Trophoblast cell (in vitro differentiated cells and primary cell): Measurements from ENCODE around the gene CHIC2.

ENCODE experiments used
- DNase-seq, 2 donors: peaks; one replicate each; pipeline ENCODE4 v3.0.0-alpha.2; 2016
- H2AFZ ChIP-seq: 2 replicates; pipeline ENCODE4 v1.6.1; 2013; ENCODE audit warnings: low read length, moderate library complexity, mild to moderate bottlenecking; ENCODE audit not compliant: insufficient read depth, poor library complexity
- H2AK5ac ChIP-seq: 2 replicates; pipeline ENCODE4 v1.6.1; 2013; ENCODE audit warnings: mild to moderate bottlenecking, low read length
- H2BK120ac ChIP-seq: 2 replicates; pipeline ENCODE4 v1.6.1; 2013; ENCODE audit warnings: low read length, mild to moderate bottlenecking, moderate library complexity; ENCODE audit not compliant: insufficient read depth, poor library complexity
- H2BK12ac ChIP-seq: 2 replicates; pipeline ENCODE4 v1.6.1; 2013; ENCODE audit warnings: mild to moderate bottlenecking, low read length, moderate library complexity
- H2BK5ac ChIP-seq: 2 replicates; pipeline ENCODE4 v1.6.1; 2013; ENCODE audit warnings: low read length, low read depth, moderate library complexity, mild to moderate bottlenecking; ENCODE audit not compliant: poor library complexity
- H3K14ac ChIP-seq: 2 replicates; pipeline ENCODE4 v1.6.1; 2013; ENCODE audit warnings: mild to moderate bottlenecking, low read length
- H3K18ac ChIP-seq: 2 replicates; pipeline ENCODE4 v1.6.1; 2013; ENCODE audit warnings: mild to moderate bottlenecking, low read length
- H3K23ac ChIP-seq: 2 replicates; pipeline ENCODE4 v1.6.1; 2013; ENCODE audit warnings: low read length
- H3K27ac ChIP-seq: 2 replicates; pipeline ENCODE4 v1.5.1; 2013; ENCODE audit warnings: low read depth, mild to moderate bottlenecking, inconsistent platforms, low read length, moderate library complexity
- H3K27me3 ChIP-seq: 2 replicates; pipeline ENCODE4 v1.6.1; 2013; ENCODE audit warnings: inconsistent platforms, mild to moderate bottlenecking, low read length, moderate library complexity; ENCODE audit not compliant: insufficient read depth
- H3K36me3 ChIP-seq, 2 experiments: 1 replicate in 1 of 2; 2 replicates in 1 of 2; pipeline ENCODE4 v1.6.1; 2013; ENCODE audit warnings: low read length in 2 of 2, mild to moderate bottlenecking in 2 of 2, moderate library complexity in 1 of 2; ENCODE audit not compliant: insufficient read depth in 2 of 2, control insufficient read depth in 1 of 2
- H3K4ac ChIP-seq: 2 replicates; pipeline ENCODE4 v1.6.1; 2013; ENCODE audit warnings: low read depth, mild to moderate bottlenecking, low read length, moderate library complexity
- H3K4me1 ChIP-seq, 2 experiments: 1 replicate in 1 of 2; 2 replicates in 1 of 2; pipeline ENCODE4 v1.6.1; 2013; ENCODE audit warnings: low read length in 2 of 2, mild to moderate bottlenecking in 2 of 2, moderate library complexity in 1 of 2; ENCODE audit not compliant: insufficient read depth in 2 of 2, control insufficient read depth in 1 of 2
- H3K4me2 ChIP-seq: 2 replicates; pipeline ENCODE4 v1.6.1; 2013; ENCODE audit warnings: inconsistent platforms, mild to moderate bottlenecking, low read length, moderate library complexity
- H3K4me3 ChIP-seq: 2 replicates; pipeline ENCODE4 v1.5.1; 2013; ENCODE audit warnings: mild to moderate bottlenecking, low read depth, low read length, inconsistent platforms
- H3K79me1 ChIP-seq: one replicate; pipeline ENCODE4 v1.6.1; 2013; ENCODE audit warnings: low read length
- H3K79me2 ChIP-seq: 2 replicates; pipeline ENCODE4 v1.6.1; 2013; ENCODE audit warnings: low read length, mild to moderate bottlenecking; ENCODE audit not compliant: control insufficient read depth, insufficient read depth, poor library complexity
- H3K9ac ChIP-seq: 2 replicates; pipeline ENCODE4 v1.6.1; 2013; ENCODE audit warnings: mild to moderate bottlenecking, low read length
- H3K9me3 ChIP-seq: 2 replicates; pipeline ENCODE4 v1.6.1; 2013; ENCODE audit warnings: low read depth, mild to moderate bottlenecking, control low read depth, inconsistent platforms, low read length; ENCODE audit not compliant: insufficient read depth
- H4K12ac ChIP-seq: 2 replicates; pipeline ENCODE4 v1.6.1; 2013; ENCODE audit warnings: low read depth, mild to moderate bottlenecking, low read length, moderate library complexity
- H4K8ac ChIP-seq: 2 replicates; pipeline ENCODE4 v1.6.1; 2013; ENCODE audit warnings: low read depth, mild to moderate bottlenecking, low read length, moderate library complexity
- H4K91ac ChIP-seq: one replicate; pipeline ENCODE4 v1.6.1; 2013; ENCODE audit warnings: low read depth, mild to moderate bottlenecking, low read length, moderate library complexity
- WGBS: extraction: QIAGEN DNeasy Blood & Tissue Kit; methylation state at CpG from one replicate; pipeline ENCODE4 v1.1.7; 2013; ENCODE audit warnings: missing lambda C conversion rate; ENCODE audit not compliant: insufficient read length, insufficient coverage; ENCODE audit errors: extremely low coverage; 5-methylcytosine and 5-hydroxymethylcytosine counted together

CHIC2 gene

DNA sequence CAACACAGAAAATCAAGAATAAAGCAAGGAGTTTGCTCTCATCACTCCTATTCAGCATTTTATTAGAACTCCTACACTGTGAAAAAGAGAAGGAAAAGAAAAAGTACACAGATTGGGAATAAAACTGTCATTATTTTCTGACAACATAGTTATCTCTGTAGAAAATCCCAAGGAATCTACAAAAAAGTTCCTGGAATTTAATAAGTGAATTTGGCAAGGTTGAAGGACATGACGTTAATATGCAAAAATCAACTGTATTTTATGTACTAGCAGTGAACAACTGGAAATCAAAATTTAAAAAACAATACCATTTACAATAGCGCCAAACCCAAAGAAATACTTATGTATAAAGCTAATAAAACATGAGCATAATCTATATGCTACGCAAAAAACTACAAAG lies 26.3 kb downstream of the CHIC2 start:
- no peak overlapping the region for H2BK5ac ChIP-seq
- H3K4me1 ChIP-seq = no peaks in the 10 kb centered on the region
- DNase-seq = no peak
- H3K4me2 ChIP-seq = no peak overlapping the region
- no peak overlapping the region for H2BK120ac ChIP-seq
- H4K8ac ChIP-seq = no peak overlapping the region
- no CpG with 5 or more reads among the region's 3 CpGs for WGBS
- H3K4ac ChIP-seq = no peak overlapping the region
- H3K4me3 ChIP-seq = no peak overlapping the region
- no peak overlapping the region for H3K9ac ChIP-seq
- H3K36me3 ChIP-seq = peaks cover 5 to 11% of the 10 kb centered on the region in 2 experiments
- no peaks in the 10 kb centered on the region for H3K79me1 ChIP-seq
- no peak overlapping the region for H3K27ac ChIP-seq
- no peaks in the 10 kb centered on the region for H3K79me2 ChIP-seq
- H4K12ac ChIP-seq = no peak overlapping the region
- no peak overlapping the region for H2AFZ ChIP-seq
- no peak overlapping the region for H2AK5ac ChIP-seq
- no peak overlapping the region for H3K14ac ChIP-seq
- no peaks in the 10 kb centered on the region for H3K9me3 ChIP-seq
- H3K23ac ChIP-seq = no peak overlapping the region
- H2BK12ac ChIP-seq = no peak overlapping the region
- H4K91ac ChIP-seq = no peak overlapping the region
- no peaks in the 10 kb centered on the region for H3K27me3 ChIP-seq
- H3K18ac ChIP-seq = no peak overlapping the region

- no peak overlapping the region for H3K4me2 ChIP-seq
- no peak overlapping the region for H4K12ac ChIP-seq
- no peak overlapping the region for H2AFZ ChIP-seq
- no peaks in the 10 kb centered on the region for H3K79me2 ChIP-seq
- no peaks in the 10 kb centered on the region for H3K79me1 ChIP-seq
- WGBS = no CpG with 5 or more reads among the region's 4 CpGs
- no peak overlapping the region for H4K8ac ChIP-seq
- H4K91ac ChIP-seq = no peak overlapping the region
- no peak for DNase-seq
- no peak overlapping the region for H3K4me3 ChIP-seq
- no peaks in the 10 kb centered on the region for H3K9me3 ChIP-seq
- peaks cover 5 to 9% of the 10 kb centered on the region in 2 experiments for H3K36me3 ChIP-seq
- no peak overlapping the region for H3K27ac ChIP-seq
- no peak overlapping the region for H2AK5ac ChIP-seq
- no peak overlapping the region for H2BK120ac ChIP-seq
- no peak overlapping the region for H2BK12ac ChIP-seq
- no peak overlapping the region for H3K4ac ChIP-seq
- no peak overlapping the region for H3K18ac ChIP-seq
- H3K23ac ChIP-seq = no peak overlapping the region
- no peak overlapping the region for H2BK5ac ChIP-seq
- no peaks in the 10 kb centered on the region for H3K4me1 ChIP-seq
- H3K14ac ChIP-seq = no peak overlapping the region
- H3K27me3 ChIP-seq = no peaks in the 10 kb centered on the region
- no peak overlapping the region for H3K9ac ChIP-seq
Measured at GRCh38 chr4:54036184-54036583, 28.2 kb downstream of the CHIC2 start.

GRCh38 chr4:54032558-54033135 lies 31.8 kb downstream of the CHIC2 start:
- no peak for DNase-seq
- Histone ChIP-seq H3K14ac (no peak overlapping the region), H2BK12ac (no peak overlapping the region), H4K91ac (no peak overlapping the region), H3K79me2 (no peaks in the 10 kb centered on the region), H2AFZ (no peak overlapping the region), H3K4me3 (no peak overlapping the region), H3K18ac (no peak overlapping the region), H3K4ac (no peak overlapping the region), H3K9me3 (no peaks in the 10 kb centered on the region), H2AK5ac (no peak overlapping the region), H3K4me2 (no peak overlapping the region), H2BK120ac (no peak overlapping the region), H4K8ac (no peak overlapping the region), H3K23ac (no peak overlapping the region), H3K27ac (no peak overlapping the region), H3K4me1 (no peaks in the 10 kb centered on the region), H3K36me3 (peaks cover 5 to 6% of the 10 kb centered on the region in 2 experiments), H3K79me1 (no peaks in the 10 kb centered on the region), H4K12ac (no peak overlapping the region), H3K9ac (no peak overlapping the region), H3K27me3 (no peaks in the 10 kb centered on the region), H2BK5ac (no peak overlapping the region)
- WGBS = no CpG with 5 or more reads among the region's 3 CpGs

GRCh38 chr4:54027311-54027710 lies 37.1 kb downstream of the CHIC2 start:
- H3K79me2 ChIP-seq = no peaks in the 10 kb centered on the region
- no peaks in the 10 kb centered on the region for H3K79me1 ChIP-seq
- no peaks in the 10 kb centered on the region for H3K27me3 ChIP-seq
- no peak overlapping the region for H3K4ac ChIP-seq
- H2AFZ ChIP-seq = no peak overlapping the region
- H3K4me1 ChIP-seq = peaks cover 0 to 2% of the 10 kb centered on the region in 2 experiments
- H2BK5ac ChIP-seq = no peak overlapping the region
- H3K27ac ChIP-seq = no peak overlapping the region
- H3K23ac ChIP-seq = no peak overlapping the region
- no peak overlapping the region for H4K91ac ChIP-seq
- H2AK5ac ChIP-seq = no peak overlapping the region
- H2BK12ac ChIP-seq = no peak overlapping the region
- H3K9me3 ChIP-seq = no peaks in the 10 kb centered on the region
- H3K14ac ChIP-seq = no peak overlapping the region
- H3K9ac ChIP-seq = no peak overlapping the region
- no CpG with 5 or more reads among the region's 1 CpG for WGBS
- DNase-seq = no peak
- no peak overlapping the region for H4K12ac ChIP-seq
- no peak overlapping the region for H3K4me3 ChIP-seq
- peaks cover 2 to 4% of the 10 kb centered on the region in 2 experiments for H3K36me3 ChIP-seq
- H2BK120ac ChIP-seq = no peak overlapping the region
- no peak overlapping the region for H3K4me2 ChIP-seq
- H3K18ac ChIP-seq = no peak overlapping the region
- no peak overlapping the region for H4K8ac ChIP-seq
